ENCODE measurements around the gene CDH8.
"Not testable (repeated sequence)": the region's sequence is repeated elsewhere in the genome, so short reads cannot be mapped to it uniquely, and the experiment has no call there.

Gene CDH8

GRCh38 chr16:61926766-61927165 lies 109.5 kb downstream of the CDH8 start:
- DNase-seq: no peak

GRCh38 chr16:61923629-61924028 lies 112.6 kb downstream of the CDH8 start:
- no peak for DNase-seq

- DNase-seq: no peak
These were observed 114.9 kb downstream of the CDH8 start for GRCh38 chr16:61921373-61921772.

DNA sequence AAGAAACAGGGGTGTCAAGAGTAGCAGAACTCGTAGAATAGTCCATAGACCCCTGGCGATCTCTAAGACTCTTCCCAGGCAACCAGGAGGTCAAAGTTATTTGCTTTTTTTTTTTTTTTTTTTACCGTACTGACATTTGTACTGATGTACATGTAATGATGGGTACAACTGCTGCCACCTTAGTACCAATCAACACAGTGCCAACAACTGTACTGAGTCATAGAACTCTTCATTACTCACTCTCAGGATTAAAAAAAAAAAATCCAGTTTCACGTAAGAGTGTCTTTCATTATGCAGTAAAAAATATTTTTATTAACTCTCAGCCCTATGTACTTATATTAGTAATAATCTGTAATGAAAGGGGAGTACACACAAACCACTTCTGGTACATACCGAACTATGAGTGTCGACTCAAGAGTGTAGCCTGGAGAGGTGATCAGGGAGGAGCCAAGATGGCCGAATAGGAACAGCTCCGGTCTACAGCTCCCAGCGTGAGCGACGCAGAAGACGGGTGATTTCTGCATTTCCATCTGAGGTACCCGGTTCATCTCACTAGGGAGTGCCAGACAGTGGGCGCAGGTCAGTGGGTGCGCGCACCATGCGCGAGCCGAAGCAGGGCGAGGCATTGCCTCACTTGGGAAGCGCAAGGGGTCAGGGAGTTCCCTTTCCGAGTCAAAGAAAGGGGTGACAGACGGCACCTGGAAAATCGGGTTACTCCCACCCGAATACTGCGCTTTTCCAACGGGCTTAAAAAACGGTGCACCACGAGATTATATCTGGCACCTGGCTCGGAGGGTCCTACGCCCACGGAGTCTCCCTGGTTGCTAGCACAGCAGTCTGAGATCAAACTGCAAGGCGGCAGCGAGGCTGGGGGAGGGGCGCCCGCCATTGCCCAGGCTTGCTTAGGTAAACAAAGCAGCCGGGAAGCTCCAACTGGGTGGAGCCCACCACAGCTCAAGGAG lies 118.1 kb downstream of the CDH8 start:
- not testable (repeated sequence) for DNase-seq

DNA sequence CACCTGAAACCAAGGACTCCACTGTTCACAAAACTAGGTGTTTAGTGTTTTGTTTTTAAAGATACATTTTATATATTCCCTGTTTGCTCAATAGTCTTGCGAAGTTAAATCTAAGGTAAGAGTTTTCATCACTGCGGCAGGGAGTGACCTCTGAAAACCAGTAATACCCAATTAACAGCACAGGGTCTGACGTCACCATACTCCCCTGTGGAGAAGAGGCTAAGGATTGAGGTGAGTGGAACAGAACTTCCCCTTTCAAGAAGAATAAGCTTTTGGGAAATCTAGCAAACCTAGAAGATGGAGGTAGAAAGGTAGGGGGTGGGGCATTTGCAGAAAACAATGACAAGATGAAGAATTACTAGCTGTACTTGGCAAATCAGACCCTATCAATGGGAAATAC lies 120.7 kb downstream of the CDH8 start:
- no peak for DNase-seq

GRCh38 chr16:61909074-61909473 lies 127.2 kb downstream of the CDH8 start:
- DNase-seq: no peak

DNA sequence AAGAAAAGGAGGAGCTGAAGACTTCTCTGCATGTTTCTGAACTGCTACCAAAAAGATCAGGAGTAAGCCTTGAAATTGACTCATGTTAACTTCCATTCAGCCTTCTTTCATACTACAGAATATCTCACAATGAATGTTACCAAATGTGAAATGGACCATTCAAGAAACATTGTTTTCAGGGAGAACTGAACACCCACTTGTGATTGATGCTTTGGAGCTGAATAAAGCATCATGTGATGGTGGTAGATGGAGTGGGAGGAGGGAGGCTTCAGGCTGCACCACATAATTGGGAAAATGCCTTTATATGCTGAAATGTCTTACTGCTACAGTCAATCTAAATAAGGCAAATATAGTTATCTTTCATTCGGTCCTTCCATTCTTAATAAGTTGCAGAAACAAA lies 127.8 kb downstream of the CDH8 start:
- DNase-seq: no peak

- no peak for DNase-seq
These were observed 134.5 kb downstream of the CDH8 start for GRCh38 chr16:61901689-61902088.

- no peak for DNase-seq
These were observed 135.8 kb downstream of the CDH8 start for GRCh38 chr16:61900482-61900881.

DNA sequence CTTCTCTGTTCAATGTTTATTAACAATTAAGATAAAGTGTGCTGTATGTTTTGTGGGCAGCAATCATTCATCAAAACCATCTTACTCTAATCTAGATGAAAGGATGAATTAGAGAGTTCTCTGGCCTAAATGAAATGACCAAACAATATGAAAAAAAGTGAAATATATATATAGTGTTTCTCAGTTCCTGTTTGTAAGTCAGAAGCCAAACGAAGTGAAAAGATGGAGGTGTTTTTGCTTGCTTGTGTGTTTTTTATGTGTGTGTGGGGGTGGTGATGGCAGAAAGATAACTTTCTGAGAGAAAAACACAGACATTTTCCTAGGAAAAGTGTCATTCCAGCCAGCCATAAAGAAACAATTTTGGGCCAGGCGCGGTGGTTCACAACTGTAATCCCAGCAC lies 138.6 kb downstream of the CDH8 start:
- DNase-seq: no peak

GRCh38 chr16:61892531-61892930 lies 143.7 kb downstream of the CDH8 start:
- no peak for DNase-seq

DNA sequence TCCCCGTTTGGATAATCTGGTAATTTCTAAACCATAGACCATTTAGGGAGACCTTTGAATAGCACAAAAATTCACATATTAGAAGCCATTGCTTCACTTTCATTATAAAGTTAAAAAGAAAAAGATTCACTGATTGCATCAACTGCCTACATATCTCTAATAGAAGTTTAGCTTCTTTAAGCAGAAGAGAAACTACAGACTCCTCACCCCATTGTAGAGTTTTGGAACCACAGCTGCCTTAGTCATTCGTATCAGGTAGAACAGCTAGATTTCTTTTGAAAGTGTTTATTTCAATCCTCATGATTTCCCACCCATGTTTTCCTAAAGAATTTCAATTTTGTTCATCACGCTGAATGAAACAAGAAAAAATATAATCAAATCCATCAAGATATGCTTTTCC lies 144.8 kb downstream of the CDH8 start:
- DNase-seq: no peak

GRCh38 chr16:61890386-61890785 lies 145.9 kb downstream of the CDH8 start:
- DNase-seq: no peak

- DNase-seq: no peak
These were observed 148.3 kb downstream of the CDH8 start for GRCh38 chr16:61887903-61888302.

DNA sequence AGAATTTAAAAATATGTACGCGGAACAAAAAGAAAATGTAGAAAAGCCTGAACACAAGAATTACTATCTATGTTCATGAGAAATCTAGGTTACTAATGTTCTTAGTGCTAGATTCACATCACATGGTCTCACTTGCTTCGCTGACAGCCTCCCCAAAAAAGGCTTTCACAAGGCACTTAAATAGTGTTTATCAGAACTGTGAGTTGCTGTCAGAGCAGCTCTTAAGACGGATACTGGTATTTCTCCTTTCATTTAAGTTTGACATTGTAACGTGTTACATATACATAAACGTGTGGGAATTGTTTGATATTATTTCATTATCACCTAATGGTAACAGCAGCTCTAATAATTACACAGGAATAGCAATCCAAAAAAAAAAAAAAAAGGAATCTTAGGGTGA lies 150.9 kb downstream of the CDH8 start:
- DNase-seq: no peak

DNA sequence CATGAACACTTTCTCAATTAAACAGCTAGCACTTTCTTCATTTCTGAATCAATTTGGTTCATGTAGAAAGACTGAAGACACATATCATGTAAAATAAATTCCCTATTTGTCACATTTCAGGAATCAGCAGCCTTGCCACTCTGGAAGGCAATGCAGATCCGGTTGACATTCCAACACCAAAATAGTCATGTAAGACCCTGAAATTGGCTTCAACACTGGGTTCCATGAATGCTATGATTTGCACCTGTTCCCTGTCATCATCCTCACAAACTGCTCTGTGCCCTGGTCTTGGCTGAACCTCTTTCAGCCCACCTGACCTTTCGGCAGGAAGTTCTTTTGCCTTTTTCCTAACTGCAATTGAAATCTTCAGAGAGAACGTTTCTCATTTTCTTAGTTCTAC lies 156.9 kb downstream of the CDH8 start:
- DNase-seq: no peak

DNA sequence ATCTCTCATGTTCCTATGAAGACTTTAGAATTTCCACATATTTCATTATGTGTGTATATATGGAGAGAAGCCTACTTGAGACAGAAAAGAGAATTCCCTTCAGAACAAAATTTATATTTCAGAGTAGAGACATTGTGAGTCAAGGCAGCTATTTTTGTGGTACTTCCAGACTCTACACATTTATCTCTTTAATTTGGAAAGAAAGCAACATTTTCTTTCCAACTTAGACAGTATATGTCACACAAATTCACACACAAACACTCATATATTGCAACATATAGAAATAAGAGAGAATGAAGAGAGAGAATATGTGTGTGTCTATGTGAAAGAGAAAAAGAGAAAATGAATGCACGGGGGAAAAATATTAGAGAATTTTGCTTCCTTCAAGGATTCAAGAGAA lies 158.8 kb downstream of the CDH8 start:
- no peak for DNase-seq

DNA sequence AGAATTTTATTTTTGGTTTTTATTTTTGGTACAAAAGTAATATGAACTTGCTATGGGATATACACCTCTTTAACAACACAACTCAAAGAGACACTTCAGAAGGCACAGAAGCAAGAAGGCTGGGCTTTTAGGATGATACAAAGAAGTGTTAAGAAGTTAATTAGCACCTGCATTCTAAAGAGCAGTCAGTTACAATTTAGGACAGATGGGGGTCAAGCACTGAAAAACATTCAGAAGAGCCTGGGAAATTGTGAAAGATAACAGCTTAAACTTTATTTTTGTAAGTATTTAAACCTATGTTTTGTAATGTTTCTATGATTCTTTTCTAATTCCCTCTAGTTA lies 163.5 kb downstream of the CDH8 start:
- DNase-seq: no peak

DNA sequence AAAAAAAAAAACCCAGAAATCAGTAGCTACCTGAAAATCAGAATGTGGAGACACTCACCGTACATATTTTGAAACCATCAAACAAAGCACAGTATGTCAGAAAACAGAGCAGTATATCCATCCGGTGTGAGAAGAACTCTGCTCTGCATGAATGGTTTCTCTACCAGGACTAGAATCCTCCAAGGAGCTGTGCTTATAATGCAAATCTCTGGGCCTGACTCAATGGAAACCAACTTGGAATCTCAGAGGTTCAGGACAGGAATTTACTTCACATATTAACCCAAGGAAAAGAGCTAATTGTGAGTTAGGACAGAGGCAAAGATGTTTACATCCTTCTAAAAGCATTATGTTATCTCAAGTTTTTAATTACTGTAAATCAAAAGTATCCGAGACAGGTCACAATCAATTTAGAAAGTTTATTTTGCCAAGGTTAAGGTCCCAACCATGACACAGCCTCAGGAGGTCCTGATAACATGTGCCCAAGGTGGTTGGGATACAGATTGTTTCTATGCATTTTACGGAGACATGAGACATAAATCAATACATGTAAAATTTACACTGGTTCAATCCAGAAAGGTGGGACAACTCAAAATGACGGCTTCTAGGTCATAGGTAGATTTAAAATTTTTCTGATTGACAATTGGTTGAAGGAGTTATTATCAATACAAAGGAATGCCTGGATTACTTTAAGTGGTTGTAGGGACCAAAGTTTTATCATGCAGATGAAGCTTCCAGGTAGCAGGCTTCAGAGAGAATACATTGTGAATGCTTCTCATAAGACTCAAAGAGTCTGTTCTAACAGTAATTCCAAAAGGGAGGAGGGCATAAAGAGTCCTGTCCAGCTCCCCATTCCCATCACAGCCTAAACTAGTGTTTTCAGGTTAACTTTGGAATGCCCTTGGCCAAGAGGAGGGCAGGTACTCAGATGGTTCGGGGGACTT lies 164.1 kb downstream of the CDH8 start:
- no peak for DNase-seq

GRCh38 chr16:61862221-61863155 lies 173.8 kb downstream of the CDH8 start:
- DNase-seq: no peak

- no peak for DNase-seq
These were observed 177.2 kb downstream of the CDH8 start for GRCh38 chr16:61858988-61859387.

GRCh38 chr16:61842666-61843065 lies 193.6 kb downstream of the CDH8 start:
- no peak for DNase-seq
